SHP77 (cell line): ENCODE measurements around the gene DPYD.

Experiments used
- DNase-seq, 2 experiments: peaks; one replicate each; lab custom pipeline; 2025; lab: John Stamatoyannopoulos, UW

DPYD gene

DNA sequence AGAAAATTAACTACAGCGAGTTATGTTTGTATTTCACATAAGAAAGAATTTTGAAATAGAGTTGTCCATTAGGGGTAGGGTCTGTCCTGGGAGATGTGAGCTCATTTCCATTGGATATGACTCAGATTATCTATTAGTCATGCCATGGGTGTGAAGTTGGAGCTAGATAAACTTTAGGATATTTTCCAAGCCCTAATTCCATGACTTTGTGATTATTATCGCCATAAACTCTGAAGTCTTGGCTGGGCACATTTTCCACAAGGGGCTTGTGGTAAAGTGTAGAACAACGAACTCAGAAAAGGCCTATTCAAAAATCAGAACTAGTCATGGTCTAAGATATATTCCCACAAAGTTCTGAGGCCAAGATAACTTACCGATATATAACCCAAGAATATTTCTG lies 396.6 kb downstream of the DPYD start:
- DNase-seq: no peak

DNA sequence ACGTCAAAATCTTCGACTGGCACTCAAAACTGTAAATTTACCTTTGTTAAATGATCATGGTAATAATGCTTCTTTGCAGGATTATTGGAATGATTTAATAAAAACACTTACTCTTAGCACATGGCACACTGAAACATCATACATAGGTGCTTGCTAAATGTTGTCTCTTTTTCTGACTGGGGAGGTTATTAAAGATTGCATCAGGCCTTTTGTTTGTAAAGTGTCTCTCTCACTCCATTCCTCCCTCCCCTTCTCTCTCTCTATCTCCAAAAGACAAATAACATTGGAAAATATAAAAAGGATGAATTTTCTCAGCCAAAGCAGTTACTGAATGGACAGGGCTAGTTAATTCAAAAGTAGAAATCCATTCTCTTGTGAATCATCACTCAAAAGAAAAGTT lies 404.2 kb downstream of the DPYD start:
- DNase-seq: no peak

DNA sequence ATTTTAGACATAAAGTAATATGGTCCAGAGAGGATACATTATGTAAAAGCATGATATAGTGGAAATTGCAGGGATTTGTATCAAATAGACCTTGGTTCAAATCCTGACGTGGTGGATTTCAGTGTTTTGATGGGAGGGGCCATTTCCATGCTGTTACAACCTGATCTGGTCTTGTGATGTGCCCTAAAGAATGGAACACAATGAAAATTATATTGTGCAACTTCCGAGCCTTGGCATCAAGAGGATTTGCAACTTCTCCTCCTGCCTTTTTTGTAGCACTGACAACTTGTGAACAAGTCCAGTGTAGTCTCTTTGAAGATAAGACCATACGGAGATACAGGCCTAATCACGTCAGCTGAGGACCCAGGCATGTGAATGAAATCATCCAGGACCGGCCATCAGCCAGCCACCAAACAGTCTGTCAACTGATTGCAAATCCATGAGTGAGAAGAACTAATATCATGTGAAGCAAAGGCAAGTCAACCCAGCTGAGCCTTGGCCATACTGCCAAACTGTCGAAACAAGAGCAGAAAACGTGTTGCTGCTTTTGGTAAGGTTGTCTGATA lies 412.1 kb downstream of the DPYD start:
- DNase-seq: no peak

DNA sequence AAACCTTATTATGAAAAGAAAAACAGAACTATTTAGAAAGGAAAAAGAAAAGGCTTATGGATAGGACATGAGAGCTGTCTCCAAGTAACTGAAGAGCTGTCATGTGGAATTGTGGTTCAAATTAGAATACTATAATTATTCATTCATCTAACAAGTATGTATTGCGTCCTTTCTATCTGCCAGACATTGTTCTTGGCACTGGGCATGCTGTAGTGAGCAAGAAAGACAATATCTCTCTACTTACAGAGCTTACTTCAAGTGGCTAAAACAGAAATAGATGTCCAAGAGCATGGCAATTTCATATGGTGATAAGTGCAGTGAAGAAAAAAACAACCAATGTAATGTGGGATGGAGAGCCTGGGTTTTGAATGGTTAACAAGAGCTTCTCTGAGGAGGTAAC lies 413.0 kb downstream of the DPYD start:
- DNase-seq: no peak

- DNase-seq: no peak
These were observed 414.5 kb downstream of the DPYD start for GRCh38 chr1:97506368-97506767.

GRCh38 chr1:97505816-97506215 lies 415.0 kb downstream of the DPYD start:
- DNase-seq: no peak

DNA sequence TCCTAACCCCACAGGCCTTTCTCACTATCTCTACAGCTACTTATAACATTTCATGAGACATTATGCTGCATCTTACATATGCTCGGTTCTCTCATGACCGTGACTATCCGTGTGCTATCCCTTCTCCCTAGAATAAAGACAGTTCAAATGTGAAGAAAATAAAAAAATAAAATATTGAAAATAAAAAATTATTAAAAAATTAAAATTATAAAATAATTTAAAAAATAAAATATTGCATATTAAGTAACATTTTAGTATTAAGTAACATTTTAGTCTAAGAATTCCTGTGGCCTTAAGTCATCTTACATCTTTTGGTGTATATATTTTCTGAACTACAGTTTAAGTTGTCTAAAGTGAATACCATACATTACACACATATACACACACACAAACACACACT lies 415.5 kb downstream of the DPYD start:
- no peak for DNase-seq

DNA sequence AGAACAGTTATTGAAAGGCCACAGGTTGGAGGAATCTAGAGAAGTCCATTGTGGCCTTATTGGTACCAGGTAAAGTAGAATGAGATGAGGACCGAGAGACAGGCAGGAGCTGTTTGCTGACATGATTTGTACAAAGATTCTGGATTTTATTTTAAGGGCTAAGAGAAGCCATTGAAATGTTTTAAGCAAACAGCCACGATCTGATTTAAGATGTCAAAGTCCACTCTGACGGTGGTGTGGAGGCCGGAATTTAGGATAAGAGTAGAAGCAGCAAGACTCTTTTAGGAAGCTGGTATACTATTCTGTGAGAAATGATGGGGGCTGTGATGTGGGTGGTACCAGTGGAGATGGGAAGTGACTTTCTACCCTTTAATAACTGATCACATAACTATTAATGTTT lies 418.5 kb downstream of the DPYD start:
- no peak for DNase-seq

- no peak for DNase-seq
These were observed 419.2 kb downstream of the DPYD start for GRCh38 chr1:97501628-97502027.

- DNase-seq: no peak
These were observed 420.1 kb downstream of the DPYD start for GRCh38 chr1:97500760-97501159.

GRCh38 chr1:97499667-97500066 lies 421.2 kb downstream of the DPYD start:
- no peak for DNase-seq

DNA sequence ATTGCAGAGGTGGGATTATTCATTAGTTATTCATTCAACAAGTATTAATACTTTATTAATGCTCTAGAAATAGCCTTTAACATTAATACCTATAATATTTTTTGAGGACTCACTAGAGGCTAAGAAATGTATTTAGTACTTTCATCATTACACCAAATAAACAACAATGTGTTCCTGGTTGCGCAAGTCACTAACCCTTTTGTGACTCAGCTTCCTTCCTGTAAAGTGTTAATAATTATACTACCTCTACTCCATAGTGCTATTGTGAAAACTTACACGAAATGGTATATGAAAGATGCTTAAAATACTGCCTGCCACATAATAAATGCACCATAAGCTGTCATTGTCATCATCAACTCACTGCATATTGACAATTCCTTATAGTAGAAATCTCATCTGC lies 431.0 kb downstream of the DPYD start:
- DNase-seq: no peak

GRCh38 chr1:97488530-97488929 lies 432.3 kb downstream of the DPYD start:
- DNase-seq: no peak

DNA sequence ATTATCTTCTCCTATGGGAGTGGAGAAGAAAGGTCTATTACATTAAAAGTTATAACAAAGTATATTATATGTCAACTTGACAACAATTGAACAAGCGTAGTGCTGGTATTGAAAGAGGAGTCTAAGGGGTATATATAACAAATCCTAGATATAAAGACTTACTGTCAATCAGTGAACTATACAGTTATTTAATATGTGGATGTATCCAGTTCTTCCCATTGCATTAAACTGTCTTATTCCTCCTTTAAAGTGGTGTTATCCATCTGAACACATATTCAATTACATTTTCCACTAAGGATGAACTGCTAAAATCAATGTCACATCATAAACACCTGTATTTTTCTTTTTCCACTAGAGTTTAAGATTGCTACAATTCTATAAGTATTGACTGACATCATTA lies 438.8 kb downstream of the DPYD start:
- DNase-seq: no peak

GRCh38 chr1:97467445-97467844 lies 453.4 kb downstream of the DPYD start:
- no peak for DNase-seq

DNA sequence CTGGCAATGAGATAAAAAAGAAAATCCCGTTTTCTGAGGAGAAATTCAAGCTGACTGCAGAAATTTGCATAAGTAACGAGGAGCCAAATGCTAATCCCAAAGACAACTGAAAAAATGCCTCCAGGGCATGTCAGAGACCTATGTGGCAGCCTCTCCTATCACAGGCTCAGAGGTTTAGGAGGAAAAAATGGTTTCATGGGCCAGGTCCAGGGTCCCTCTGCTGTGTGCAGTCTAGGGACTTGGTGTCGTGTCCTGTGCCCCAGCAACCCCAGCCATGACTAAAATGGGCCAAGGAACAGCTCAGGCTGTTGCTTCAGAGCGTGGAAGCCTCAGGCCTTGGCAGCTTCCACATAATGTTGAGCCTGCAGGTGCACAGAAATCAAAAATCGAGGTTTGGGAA lies 456.5 kb downstream of the DPYD start:
- DNase-seq: no peak

DNA sequence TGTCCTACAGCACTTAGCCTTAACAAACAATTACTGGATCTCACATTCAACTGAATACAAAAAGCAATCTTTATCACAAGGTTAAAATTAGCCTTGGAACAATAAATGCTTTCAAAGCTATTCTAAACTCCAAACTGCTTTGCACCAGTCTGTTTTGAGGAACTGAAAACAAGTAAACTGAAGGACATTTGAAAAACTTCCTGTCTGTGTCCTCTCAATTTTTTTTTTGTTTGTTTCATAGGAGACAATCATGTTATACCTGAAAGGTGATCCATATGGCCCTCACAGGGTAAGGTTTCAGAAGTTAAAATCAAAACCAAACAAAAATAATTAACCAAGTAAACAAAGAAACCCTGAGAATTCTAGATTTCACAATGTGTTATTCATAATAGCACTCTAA lies 459.1 kb downstream of the DPYD start:
- DNase-seq: no peak

DNA sequence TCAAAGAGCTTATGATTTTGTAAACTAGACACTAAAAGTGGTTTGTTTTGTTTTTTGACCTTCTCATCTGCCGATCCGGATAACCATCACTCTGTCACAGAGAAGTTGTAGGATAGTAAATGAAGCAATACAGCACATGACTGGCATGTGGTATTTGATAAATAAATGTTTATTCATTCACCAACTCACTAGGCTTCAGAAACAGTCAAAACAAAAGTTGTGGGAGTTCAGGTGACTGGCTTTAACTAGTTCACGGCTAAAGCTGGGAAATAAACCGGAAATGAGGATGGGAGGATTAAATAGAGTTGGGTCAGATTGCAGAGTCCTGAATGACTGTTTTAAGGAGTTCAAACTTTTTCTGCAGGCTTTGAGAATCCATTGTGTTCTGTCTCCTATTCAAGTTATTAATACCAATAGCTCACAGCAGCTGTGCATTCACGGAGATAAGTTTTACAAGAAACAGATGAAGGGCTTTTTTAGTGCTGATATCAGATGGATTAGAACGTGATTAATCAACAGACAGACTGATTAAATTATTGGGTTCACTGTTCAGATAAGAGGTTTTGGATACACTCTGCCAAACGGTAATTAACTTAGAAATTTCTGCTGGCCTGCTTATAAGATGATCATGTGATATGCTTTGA lies 463.3 kb downstream of the DPYD start:
- no peak for DNase-seq

DNA sequence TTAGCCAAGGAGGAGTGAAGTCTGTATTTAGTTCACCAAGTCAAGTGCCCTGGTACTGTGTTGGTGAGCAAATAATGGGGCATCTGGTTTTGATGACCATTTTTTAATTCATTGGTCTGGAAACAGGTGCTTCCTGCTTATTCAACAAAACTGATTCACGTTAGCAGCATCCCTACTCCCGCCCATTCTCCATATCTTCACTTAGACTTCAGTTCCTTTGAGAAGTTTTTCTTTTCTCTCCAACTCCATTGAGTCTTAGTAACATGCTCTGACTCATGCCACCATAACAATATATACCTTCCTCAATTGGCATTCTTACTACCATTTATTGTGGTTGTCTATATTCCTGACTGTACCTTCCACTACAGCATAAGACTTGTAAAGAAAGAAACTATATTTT lies 468.9 kb downstream of the DPYD start:
- DNase-seq: no peak

DNA sequence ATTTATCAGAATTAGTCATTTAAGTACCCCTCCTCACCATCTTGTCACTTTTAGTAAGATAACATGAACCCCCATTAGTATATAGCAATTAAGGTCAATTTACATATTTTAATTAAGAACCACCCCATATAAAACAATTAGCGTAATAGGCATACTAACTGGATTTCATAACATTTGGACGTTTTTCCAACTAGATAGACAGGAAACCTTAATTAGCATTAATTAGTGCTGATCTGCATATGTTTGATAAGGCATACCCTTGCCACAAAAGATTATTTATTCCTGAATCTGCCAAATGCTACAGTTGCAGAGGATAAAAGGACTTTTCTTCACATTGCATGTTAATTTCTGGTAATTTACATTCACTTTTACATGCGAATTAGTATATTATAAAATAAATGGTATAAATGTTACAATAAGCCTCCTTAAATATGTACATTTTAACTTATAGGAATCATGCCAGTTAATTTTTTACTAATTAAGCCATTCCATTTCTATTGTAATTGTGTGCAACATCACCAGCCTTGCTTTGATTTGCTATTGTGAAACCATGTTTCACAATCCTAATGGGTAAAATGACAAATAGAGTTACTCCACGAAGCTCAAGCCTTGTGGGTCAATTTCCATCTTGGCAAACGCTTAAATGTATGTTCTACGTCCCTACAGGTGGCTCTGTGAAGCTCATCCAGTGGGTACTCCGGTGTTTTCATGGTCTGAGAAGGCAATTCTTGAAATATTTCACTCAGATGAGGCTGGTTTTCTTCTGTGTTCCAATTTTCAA lies 469.6 kb downstream of the DPYD start:
- no peak for DNase-seq

GRCh38 chr1:97441966-97442365 lies 478.9 kb downstream of the DPYD start:
- no peak for DNase-seq

GRCh38 chr1:97433824-97434177 lies 487.0 kb downstream of the DPYD start:
- DNase-seq: no peak

- DNase-seq: no peak
These were observed 487.6 kb downstream of the DPYD start for GRCh38 chr1:97433094-97433823.
